ENCODE results near the gene CENPS. TPM values are rescaled to one million over a fixed set of nuclear protein-coding genes. Genes with fewer than 3 reads are reported as not detected.
A peak's percentile ranks its signal among the peaks of the same experiment; 100 is the strongest.
"Not testable (repeated sequence)": the region's sequence is repeated elsewhere in the genome, so short reads cannot be mapped to it uniquely, and the experiment has no call there.

The CENPS gene
- total RNA-seq, 1 donor from 2014 or later, result 14.1 TPM

- H3K36me3 Mint-ChIP-seq (ENCODE audit: unreplicated experiment), result peaks cover 3% of the 10 kb centered on the region
Observed at GRCh38 chr1:10473145-10473765, 43.0 kb downstream of the CENPS start.

GRCh38 chr1:10474309-10474612 is 44.0 kb downstream of the CENPS start:
- not testable (repeated sequence) for DNase-seq (ENCODE audit: extremely low spot score, unreplicated experiment); H3K27me3 Mint-ChIP-seq (ENCODE audit: unreplicated experiment); H3K36me3 Mint-ChIP-seq (ENCODE audit: unreplicated experiment); H3K9me3 Mint-ChIP-seq (ENCODE audit: unreplicated experiment)
- Mint-ChIP-seq H3K27ac (ENCODE audit: unreplicated experiment) (peak overlapping the region; percentile 76), H3K4me3 (ENCODE audit: unreplicated experiment) (peak overlapping the region; percentile 85), H3K4me1 (ENCODE audit: unreplicated experiment) (peaks cover 42% of the 10 kb centered on the region)

More at GRCh38 chr1:10473145-10473765, 43.0 kb downstream of the CENPS start:
- Mint-ChIP-seq H3K4me1 (ENCODE audit: unreplicated experiment) (peaks cover 42% of the 10 kb centered on the region), H3K27ac (ENCODE audit: unreplicated experiment) (peak overlapping the region; percentile 67), H3K27me3 (ENCODE audit: unreplicated experiment) (no peaks in the 10 kb centered on the region), H3K9me3 (ENCODE audit: unreplicated experiment) (no peaks in the 10 kb centered on the region), H3K4me3 (ENCODE audit: unreplicated experiment) (peak overlapping the region; percentile 91)
- no peak for DNase-seq (ENCODE audit: extremely low spot score, unreplicated experiment)
- TF ChIP-seq CTCF (IDR thresholded peaks at IDR 0.05), result no peak

GRCh38 chr1:10474613-10475507 is 44.6 kb downstream of the CENPS start, which contains the start of gene PEX14:
Gene PEX14 (plus strand): TSS chr1:10474950. CDS start chr1:10474967, 17 bp downstream.
- H3K9me3 Mint-ChIP-seq (ENCODE audit: unreplicated experiment), result no peaks in the 10 kb centered on the region
- peak; percentile 92 for DNase-seq (ENCODE audit: extremely low spot score, unreplicated experiment)
- peak within 1 kb of the TSS; percentile 85 for H3K4me3 Mint-ChIP-seq (ENCODE audit: unreplicated experiment)
- peak within 1 kb of the TSS; percentile 85 for H3K27ac Mint-ChIP-seq (ENCODE audit: unreplicated experiment)
- H3K4me1 Mint-ChIP-seq (ENCODE audit: unreplicated experiment), result peaks cover 42% of the 10 kb centered on the region
- no peaks in the 10 kb centered on the region for H3K27me3 Mint-ChIP-seq (ENCODE audit: unreplicated experiment)
- TF ChIP-seq CTCF (IDR thresholded peaks at IDR 0.05), result no peak
- no peaks in the 10 kb centered on the region for H3K36me3 Mint-ChIP-seq (ENCODE audit: unreplicated experiment)

DNA sequence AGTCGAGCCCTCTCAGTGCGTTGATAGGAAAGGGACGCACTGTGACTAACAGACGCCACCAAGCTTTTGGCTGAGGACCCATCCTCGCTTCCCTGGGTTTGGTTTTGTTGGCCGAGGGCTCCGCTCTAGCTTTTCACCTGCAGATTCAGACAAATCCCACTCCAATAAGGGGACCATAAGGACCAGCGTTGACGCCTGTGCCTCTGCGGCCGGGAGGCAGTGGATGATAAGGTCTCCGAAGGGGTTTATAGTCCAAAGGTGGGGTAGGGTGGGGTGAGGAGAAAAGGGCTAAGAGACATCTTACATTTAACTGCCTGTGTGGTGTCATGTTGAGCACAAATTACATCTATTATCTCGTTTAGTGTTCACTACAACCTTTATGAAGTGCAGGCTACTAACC is 45.3 kb downstream of the CENPS start:
- TF ChIP-seq CTCF (IDR thresholded peaks at IDR 0.05), result no peak
- Mint-ChIP-seq H3K27me3 (ENCODE audit: unreplicated experiment) (no peaks in the 10 kb centered on the region), H3K4me1 (ENCODE audit: unreplicated experiment) (peaks cover 42% of the 10 kb centered on the region), H3K4me3 (ENCODE audit: unreplicated experiment) (peak overlapping the region; percentile 85), H3K9me3 (ENCODE audit: unreplicated experiment) (no peaks in the 10 kb centered on the region), H3K36me3 (ENCODE audit: unreplicated experiment) (no peaks in the 10 kb centered on the region), H3K27ac (ENCODE audit: unreplicated experiment) (peak overlapping the region; percentile 85)
- no peak for DNase-seq (ENCODE audit: extremely low spot score, unreplicated experiment)

- DNase-seq (ENCODE audit: extremely low spot score, unreplicated experiment), result no peak
Observed at GRCh38 chr1:10479296-10479695, 49.1 kb downstream of the CENPS start.

More at GRCh38 chr1:10479296-10479695, 49.1 kb downstream of the CENPS start:
- TF ChIP-seq CTCF (IDR thresholded peaks at IDR 0.05), result no peak
- Mint-ChIP-seq H3K36me3 (ENCODE audit: unreplicated experiment) (no peaks in the 10 kb centered on the region), H3K9me3 (ENCODE audit: unreplicated experiment) (no peaks in the 10 kb centered on the region), H3K4me1 (ENCODE audit: unreplicated experiment) (peaks cover 22% of the 10 kb centered on the region), H3K4me3 (ENCODE audit: unreplicated experiment) (no peak overlapping the region), H3K27ac (ENCODE audit: unreplicated experiment) (no peak overlapping the region), H3K27me3 (ENCODE audit: unreplicated experiment) (no peaks in the 10 kb centered on the region)
